ENCODE results near the gene ZNF532. TPM values are rescaled to one million over a fixed set of nuclear protein-coding genes. Genes with fewer than 3 reads are reported as not detected.

ZNF532 gene
- total RNA-seq, 3 donors from 2014 or later = 55.5 to 71.7 (median 62.3) TPM

- DNase-seq (ENCODE audit: low spot score in 2 of 2) = no peak
- intact Hi-C loops (cut with DNase I; ENCODE audit: low total_unique reads) = no loop called here
- no peak overlapping the region for H3K27ac ChIP-seq
- no peaks in the 10 kb centered on the region for H3K27me3 ChIP-seq
- no peaks in the 10 kb centered on the region for H3K36me3 ChIP-seq
- H3K9me3 ChIP-seq = no peaks in the 10 kb centered on the region
- H3K4me3 ChIP-seq = no peak overlapping the region
- no peak for TF ChIP-seq POLR2AphosphoS5 (IDR thresholded peaks at IDR 0.05)
- no peak for TF ChIP-seq POLR2A (IDR thresholded peaks at IDR 0.05)
- no peak for TF ChIP-seq CTCF (IDR thresholded peaks at IDR 0.05)
- no peaks in the 10 kb centered on the region for H3K4me1 ChIP-seq
These were observed 113.1 kb downstream of the ZNF532 start for GRCh38 chr18:58977801-58978200.

DNA sequence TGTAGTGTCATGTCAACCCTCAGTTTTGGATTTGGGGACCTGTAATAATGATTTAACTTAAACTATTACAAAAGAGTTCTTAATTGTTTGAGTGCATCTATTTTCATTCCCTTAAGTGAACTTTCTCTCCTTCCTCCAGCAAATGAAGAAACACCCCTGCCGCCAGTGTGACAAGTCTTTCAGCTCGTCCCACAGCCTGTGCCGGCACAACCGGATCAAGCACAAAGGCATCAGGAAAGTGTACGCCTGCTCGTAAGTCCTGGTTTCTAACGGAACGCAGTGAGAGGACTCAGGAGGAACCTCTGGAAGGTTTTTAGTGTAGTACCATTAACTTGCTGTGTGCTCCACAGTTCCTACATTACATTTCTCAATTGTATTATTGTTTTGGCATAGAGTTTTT, 114.2 kb downstream of the ZNF532 start:
- TF ChIP-seq POLR2AphosphoS5 (IDR thresholded peaks at IDR 0.05) (no peak), POLR2A (IDR thresholded peaks at IDR 0.05) (no peak), CTCF (IDR thresholded peaks at IDR 0.05) (no peak)
- no peak for DNase-seq (ENCODE audit: low spot score in 2 of 2)
- no peaks in the 10 kb centered on the region for H3K36me3 ChIP-seq
- no peaks in the 10 kb centered on the region for H3K27me3 ChIP-seq
- no peaks in the 10 kb centered on the region for H3K9me3 ChIP-seq
- H3K4me1 ChIP-seq = no peaks in the 10 kb centered on the region
- no peak overlapping the region for H3K4me3 ChIP-seq
- no peak overlapping the region for H3K27ac ChIP-seq
- intact Hi-C loops (cut with DNase I; ENCODE audit: low total_unique reads) = no loop called here

DNA sequence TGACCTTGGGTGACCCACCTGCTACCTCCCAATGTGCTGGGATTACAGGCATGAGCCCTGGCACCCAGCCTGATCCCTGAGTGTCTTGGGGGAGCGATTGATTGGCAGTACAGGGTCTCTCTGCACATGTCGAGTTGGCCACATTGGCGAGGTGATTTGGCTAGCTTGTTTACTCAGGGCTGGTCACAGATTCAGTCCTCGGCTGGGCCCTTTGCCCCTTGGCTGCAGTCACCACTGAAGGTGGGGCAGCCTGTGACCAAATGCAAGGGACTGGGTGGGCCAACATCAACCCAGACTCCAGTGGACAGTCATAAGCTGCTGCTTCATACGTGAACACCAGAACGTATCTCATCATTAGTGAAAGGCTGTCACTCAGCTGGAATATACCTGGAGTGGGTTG, 114.9 kb downstream of the ZNF532 start:
- H3K4me3 ChIP-seq = no peak overlapping the region
- TF ChIP-seq CTCF (IDR thresholded peaks at IDR 0.05) = no peak
- no peak for TF ChIP-seq POLR2A (IDR thresholded peaks at IDR 0.05)
- no peak for DNase-seq (ENCODE audit: low spot score in 2 of 2)
- intact Hi-C loops (cut with DNase I; ENCODE audit: low total_unique reads) = no loop called here
- H3K27ac ChIP-seq = no peak overlapping the region
- H3K4me1 ChIP-seq = no peaks in the 10 kb centered on the region
- H3K9me3 ChIP-seq = no peaks in the 10 kb centered on the region
- H3K36me3 ChIP-seq = no peaks in the 10 kb centered on the region
- no peaks in the 10 kb centered on the region for H3K27me3 ChIP-seq

DNA sequence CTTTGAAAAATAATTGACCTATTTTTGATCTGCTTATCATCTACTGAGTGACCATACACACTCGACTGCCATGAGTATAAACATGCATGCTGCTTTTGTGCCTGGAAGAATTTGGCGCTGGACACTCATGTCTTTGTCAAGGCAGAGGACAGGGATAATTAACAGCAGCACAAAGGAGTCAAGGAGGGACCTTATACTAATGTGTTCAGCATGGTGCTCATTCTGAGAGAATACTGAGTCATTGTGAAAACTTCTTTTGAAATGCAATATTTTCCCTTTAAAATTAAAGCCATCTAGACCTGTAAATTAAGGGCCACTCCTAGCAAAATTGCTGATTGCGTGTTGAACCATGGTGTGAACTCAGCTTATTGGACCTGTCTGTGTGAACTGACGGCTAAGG, 116.3 kb downstream of the ZNF532 start:
- no peaks in the 10 kb centered on the region for H3K36me3 ChIP-seq
- no peak for TF ChIP-seq CTCF (IDR thresholded peaks at IDR 0.05)
- TF ChIP-seq POLR2AphosphoS5 (IDR thresholded peaks at IDR 0.05) = no peak
- TF ChIP-seq POLR2A (IDR thresholded peaks at IDR 0.05) = no peak
- intact Hi-C loops (cut with DNase I; ENCODE audit: low total_unique reads) = no loop called here

GRCh38 chr18:58983260-58984155, 118.8 kb downstream of the ZNF532 start:
- Histone ChIP-seq H3K36me3 (no peaks in the 10 kb centered on the region), H3K9me3 (no peaks in the 10 kb centered on the region), H3K27me3 (no peaks in the 10 kb centered on the region), H3K27ac (no peak overlapping the region), H3K4me3 (no peak overlapping the region), H3K4me1 (no peaks in the 10 kb centered on the region)
- intact Hi-C loops (cut with DNase I; ENCODE audit: low total_unique reads) = no loop called here
- no peak for TF ChIP-seq CTCF (IDR thresholded peaks at IDR 0.05)
- TF ChIP-seq POLR2AphosphoS5 (IDR thresholded peaks at IDR 0.05) = no peak
- no peak for TF ChIP-seq POLR2A (IDR thresholded peaks at IDR 0.05)
- no peak for DNase-seq (ENCODE audit: low spot score in 2 of 2)

More for the DNA sequence above, 116.3 kb downstream of the ZNF532 start:
- no peaks in the 10 kb centered on the region for H3K9me3 ChIP-seq
- H3K27me3 ChIP-seq = no peaks in the 10 kb centered on the region
- no peaks in the 10 kb centered on the region for H3K4me1 ChIP-seq
- no peak overlapping the region for H3K4me3 ChIP-seq
- DNase-seq (ENCODE audit: low spot score in 2 of 2) = no peak
- H3K27ac ChIP-seq = no peak overlapping the region
